HFFc6 (cell line): ENCODE measurements around the gene RPA3. TPM values are rescaled to one million over a fixed set of nuclear protein-coding genes. Genes with fewer than 3 reads are reported as not detected.

Experiments
- DNase-seq: peaks from one replicate; pipeline ENCODE4 v3.0.0-alpha.2; 2018
- H3K27ac Mint-ChIP-seq: 2 replicates; pipeline ENCODE4 v1.8.0; 2020; ENCODE audit warnings: mild to moderate bottlenecking, mixed read lengths
- H3K27me3 Mint-ChIP-seq: 2 replicates; pipeline ENCODE4 v1.8.0; 2021; ENCODE audit warnings: mild to moderate bottlenecking, moderate library complexity, mixed read lengths; ENCODE audit not compliant: insufficient read depth
- H3K36me3 Mint-ChIP-seq: 2 replicates; pipeline ENCODE4 v1.8.0; 2021; ENCODE audit warnings: low read depth, mixed read lengths
- H3K4me1 Mint-ChIP-seq: 2 replicates; pipeline ENCODE4 v1.8.0; 2020; ENCODE audit warnings: low read depth, mixed read lengths
- H3K4me3 Mint-ChIP-seq: 2 replicates; pipeline ENCODE4 v1.8.0; 2020; ENCODE audit warnings: mild to moderate bottlenecking, moderate library complexity, mixed read lengths
- H3K9me3 Mint-ChIP-seq: 2 replicates; pipeline ENCODE4 v1.8.0; 2020; ENCODE audit warnings: mild to moderate bottlenecking, mixed read lengths
- total RNA-seq, 6 experiments: library from RNA; stranded (reverse); fragmentation: NEBNext Ultra II Directional; extraction: Animal tissue kit (Norgen Biotek cat#: 25700); gene quantifications; 2 replicates in 1 of 6; 3 replicates in 5 of 6; pipeline ENCODE4 v1.2.3, GENCODE V29; 2021
- TF ChIP-seq, protein P1 (sequence below): fragments of 200-600 bp; sonication (generic); IDR thresholded peaks from 2 replicates; pipeline ENCODE4 v1.5.0; 2021; ENCODE audit warnings: antibody characterized with exemption, mild to moderate bottlenecking

The RPA3 gene
- total RNA-seq, 6 experiments from 2014 or later: 36.7 to 58.0 (median 51.1) TPM

DNA sequence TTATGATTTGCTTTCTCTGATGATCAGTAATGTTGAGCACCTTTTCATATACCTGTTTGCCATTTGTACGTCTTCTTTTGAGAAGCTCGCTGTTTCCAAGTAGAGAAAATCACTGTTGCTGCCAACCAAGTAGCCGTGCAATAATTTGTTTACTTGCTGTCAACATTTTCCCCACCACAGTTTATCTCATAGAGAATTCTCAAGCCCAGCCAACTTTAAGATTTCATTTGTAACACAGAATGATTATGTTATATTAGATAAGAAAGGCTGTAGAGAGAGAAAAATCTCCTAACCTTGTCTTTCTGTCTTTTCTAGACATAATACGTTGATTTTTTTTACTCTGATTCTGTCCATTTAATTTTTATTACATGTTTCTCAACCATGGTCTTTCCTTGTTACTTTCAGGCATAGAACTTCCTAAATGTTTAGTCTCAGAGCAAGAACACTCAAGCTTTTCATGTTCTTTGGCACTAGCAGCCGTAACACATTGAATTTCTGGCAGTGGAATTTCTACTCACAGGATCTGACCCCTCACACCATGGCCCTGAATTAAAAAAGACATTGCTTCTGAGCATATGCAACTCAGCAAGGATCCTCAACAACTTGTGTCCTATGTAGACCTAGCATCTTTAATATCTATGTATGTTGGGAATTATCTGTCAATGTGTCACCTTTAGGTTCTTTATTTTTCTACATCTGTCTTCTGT lies 23.1 kb downstream of the RPA3 start:
- no peak overlapping the region; the same call in 1 of the 2 replicates for H3K27ac Mint-ChIP-seq
- H3K4me3 Mint-ChIP-seq: no peak overlapping the region

GRCh38 chr7:7694542-7694941 lies 23.9 kb downstream of the RPA3 start:
- H3K9me3 Mint-ChIP-seq: no peaks in the 10 kb centered on the region
- TF ChIP-seq, protein P1, sequence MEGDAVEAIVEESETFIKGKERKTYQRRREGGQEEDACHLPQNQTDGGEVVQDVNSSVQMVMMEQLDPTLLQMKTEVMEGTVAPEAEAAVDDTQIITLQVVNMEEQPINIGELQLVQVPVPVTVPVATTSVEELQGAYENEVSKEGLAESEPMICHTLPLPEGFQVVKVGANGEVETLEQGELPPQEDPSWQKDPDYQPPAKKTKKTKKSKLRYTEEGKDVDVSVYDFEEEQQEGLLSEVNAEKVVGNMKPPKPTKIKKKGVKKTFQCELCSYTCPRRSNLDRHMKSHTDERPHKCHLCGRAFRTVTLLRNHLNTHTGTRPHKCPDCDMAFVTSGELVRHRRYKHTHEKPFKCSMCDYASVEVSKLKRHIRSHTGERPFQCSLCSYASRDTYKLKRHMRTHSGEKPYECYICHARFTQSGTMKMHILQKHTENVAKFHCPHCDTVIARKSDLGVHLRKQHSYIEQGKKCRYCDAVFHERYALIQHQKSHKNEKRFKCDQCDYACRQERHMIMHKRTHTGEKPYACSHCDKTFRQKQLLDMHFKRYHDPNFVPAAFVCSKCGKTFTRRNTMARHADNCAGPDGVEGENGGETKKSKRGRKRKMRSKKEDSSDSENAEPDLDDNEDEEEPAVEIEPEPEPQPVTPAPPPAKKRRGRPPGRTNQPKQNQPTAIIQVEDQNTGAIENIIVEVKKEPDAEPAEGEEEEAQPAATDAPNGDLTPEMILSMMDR: no peak
- peaks cover 62% of the 10 kb centered on the region for H3K4me1 Mint-ChIP-seq
- H3K27me3 Mint-ChIP-seq: no peaks in the 10 kb centered on the region
- H3K27ac Mint-ChIP-seq: peak overlapping the region; percentile 58
- H3K36me3 Mint-ChIP-seq: peaks cover 8% of the 10 kb centered on the region
- DNase-seq: no peak
- 0 out of 2 replicates have a peak overlapping the region, but pooled peaks have one; percentile 28 for H3K4me3 Mint-ChIP-seq

More for the DNA sequence above, 23.1 kb downstream of the RPA3 start:
- no peak for DNase-seq
- Mint-ChIP-seq H3K36me3 (peaks cover 8% of the 10 kb centered on the region), H3K4me1 (peaks cover 69% of the 10 kb centered on the region), H3K9me3 (no peaks in the 10 kb centered on the region), H3K27me3 (no peaks in the 10 kb centered on the region)
- TF ChIP-seq, protein P1: no peak

- TF ChIP-seq, protein P1: no peak
- peaks cover 8% of the 10 kb centered on the region for H3K36me3 Mint-ChIP-seq
- H3K27me3 Mint-ChIP-seq: no peaks in the 10 kb centered on the region
- no peaks in the 10 kb centered on the region for H3K9me3 Mint-ChIP-seq
- H3K27ac Mint-ChIP-seq: no peak overlapping the region
- DNase-seq: peak; percentile 85
- peaks cover 58% of the 10 kb centered on the region for H3K4me1 Mint-ChIP-seq
- H3K4me3 Mint-ChIP-seq: no peak overlapping the region
These were observed 24.5 kb downstream of the RPA3 start for GRCh38 chr7:7693881-7694280.

DNA sequence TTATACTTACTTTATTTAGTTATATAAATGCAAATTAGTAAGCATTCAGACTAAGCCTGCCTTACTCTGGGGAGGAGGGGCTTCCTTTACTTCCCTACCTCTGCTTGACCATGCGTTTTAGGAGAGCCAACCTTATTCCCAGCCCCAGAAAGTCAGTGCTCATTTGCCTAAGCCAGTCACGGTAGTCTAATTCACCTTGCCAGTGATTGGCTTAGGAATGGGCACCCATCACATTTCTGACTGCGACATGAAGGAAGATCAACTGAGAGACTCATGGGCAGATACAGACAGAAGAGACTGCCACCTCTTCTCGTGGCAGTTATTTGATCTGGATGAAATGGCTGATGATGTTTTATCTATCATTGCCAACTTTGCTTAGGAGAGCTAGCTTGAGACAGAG lies 29.5 kb downstream of the RPA3 start:
- H3K9me3 Mint-ChIP-seq: no peaks in the 10 kb centered on the region
- no peak for DNase-seq
- peaks cover 21% of the 10 kb centered on the region for H3K4me1 Mint-ChIP-seq
- no peaks in the 10 kb centered on the region for H3K36me3 Mint-ChIP-seq
- TF ChIP-seq, protein P1: no peak
- H3K27ac Mint-ChIP-seq: no peak overlapping the region
- H3K4me3 Mint-ChIP-seq: no peak overlapping the region
- no peaks in the 10 kb centered on the region; the same call in 1 of the 2 replicates for H3K27me3 Mint-ChIP-seq

DNA sequence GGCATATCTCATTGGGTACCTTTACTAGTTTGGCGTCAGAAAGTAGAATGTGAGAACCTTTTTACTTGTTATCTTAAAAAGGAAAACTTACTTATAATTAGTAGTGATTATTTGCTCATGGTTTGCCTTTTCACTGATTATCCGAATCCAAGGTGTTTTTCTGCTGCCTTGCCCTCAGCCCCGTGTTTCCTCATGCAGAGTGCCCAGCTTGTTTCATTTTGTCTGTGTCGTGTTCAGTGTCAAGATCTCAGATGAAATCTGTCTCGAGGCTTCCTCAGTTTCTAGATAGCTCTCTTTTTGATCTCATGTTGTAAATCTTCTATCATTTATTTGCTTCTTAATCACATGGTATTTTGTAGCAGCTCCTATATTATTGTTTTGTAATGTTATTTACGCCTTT lies 30.1 kb downstream of the RPA3 start:
- Mint-ChIP-seq H3K4me1 (peaks cover 17% of the 10 kb centered on the region), H3K36me3 (no peaks in the 10 kb centered on the region), H3K9me3 (no peaks in the 10 kb centered on the region), H3K4me3 (no peak overlapping the region), H3K27me3 (no peaks in the 10 kb centered on the region; the same call in none of the 2 replicates), H3K27ac (no peak overlapping the region)
- DNase-seq: no peak
- TF ChIP-seq, protein P1: no peak
